Erythroblast (primary cell): ENCODE measurements around the gene BTBD19.

Source experiments
- GATA1 ChIP-seq: IDR thresholded peaks from 2 replicates; pipeline ENCODE4 v1.6.1; 2011; ENCODE audit warnings: low read depth, mild to moderate bottlenecking, control low read depth, low read length, moderate library complexity
- POLR2A ChIP-seq: IDR thresholded peaks from 2 replicates; pipeline ENCODE4 v1.6.1; 2011; ENCODE audit warnings: mild to moderate bottlenecking, low read length

DNA sequence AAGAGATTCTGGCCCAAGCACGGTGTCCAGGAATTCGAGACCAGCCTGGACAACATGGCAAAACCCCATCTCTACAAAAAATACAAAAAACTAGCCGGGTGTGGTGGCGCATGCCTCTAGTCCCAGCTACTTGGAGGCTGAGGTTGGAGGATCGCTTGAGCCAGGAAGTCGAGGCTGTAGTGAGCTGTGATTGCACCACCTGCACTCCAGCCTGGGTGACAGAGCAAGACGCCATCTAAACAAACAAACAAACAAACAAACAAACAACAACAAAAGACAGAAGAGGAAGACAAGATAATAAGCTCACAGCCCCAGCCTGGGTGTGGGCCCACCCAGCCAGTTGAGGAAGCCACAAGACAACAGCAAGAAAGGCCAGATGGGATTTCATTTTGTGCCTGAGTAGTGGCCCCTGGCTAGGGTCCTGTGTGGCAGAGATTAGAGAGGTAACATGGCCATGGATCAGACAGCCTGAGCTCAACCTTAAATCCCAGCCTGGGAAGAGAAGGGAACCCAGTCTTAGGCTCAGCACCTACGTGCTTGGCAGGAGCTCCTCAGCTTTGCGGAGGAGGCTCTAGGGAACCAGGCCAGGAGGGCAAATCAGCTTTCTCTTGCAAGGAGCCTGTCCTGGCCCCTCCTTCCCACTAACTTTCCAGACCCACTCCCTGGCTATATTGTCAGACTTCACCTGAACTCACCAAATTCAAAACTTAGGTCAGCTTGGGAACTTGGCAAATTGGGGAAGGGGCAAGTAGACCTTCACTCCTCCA lies 15.4 kb upstream of the BTBD19 start:
- TF ChIP-seq POLR2A = no peak
- no peak for TF ChIP-seq GATA1
